ENCODE results near the gene TRABD2B.

TRABD2B gene

GRCh38 chr1:47990286-47990685 lies 6.9 kb downstream of the TRABD2B start:
- Histone ChIP-seq H3K4me1 (ENCODE audit: control insufficient read depth, insufficient read depth, low read length) (peaks cover 8% of the 10 kb centered on the region), H3K9me3 (ENCODE audit: control insufficient read depth, insufficient read depth, low read depth, low read length) (no peaks in the 10 kb centered on the region), H3K4me3 (ENCODE audit: low read depth, low read length) (no peak overlapping the region), H3K36me3 (ENCODE audit: control insufficient read depth in 2 of 2, insufficient read depth in 1 of 2, low read length in 2 of 2) (peaks cover 0 to 11% of the 10 kb centered on the region in 2 experiments; a peak in 1 of 3 replicates), H3K27ac (ENCODE audit: extremely low read depth, low read depth, low read length) (no peak overlapping the region)
- no peak for TF ChIP-seq ZNF600 (tag by site-specific recombination; IDR thresholded peaks at IDR 0.05)
- no peak for TF ChIP-seq ZNF792 (tag by site-specific recombination; IDR thresholded peaks at IDR 0.05)
- no peak for TF ChIP-seq ZNF239 (tag by site-specific recombination; IDR thresholded peaks at IDR 0.05)
- no peak for TF ChIP-seq ZNF837 (tag by site-specific recombination; IDR thresholded peaks at IDR 0.05)
- TF ChIP-seq GLI4 (tag by site-specific recombination; IDR thresholded peaks at IDR 0.05), result no peak
- TF ChIP-seq KLF8 (tag by site-specific recombination; IDR thresholded peaks at IDR 0.05), result no peak
- TF ChIP-seq ZNF433 (tag by site-specific recombination; IDR thresholded peaks at IDR 0.05; ENCODE audit: low read depth), result no peak
- TF ChIP-seq PRDM4 (tag by site-specific recombination; IDR thresholded peaks at IDR 0.05), result no peak
- no peak for TF ChIP-seq PRDM2 (tag by site-specific recombination; IDR thresholded peaks at IDR 0.05; ENCODE audit: borderline replicate concordance)
- no peak for TF ChIP-seq ZBTB6 (tag by site-specific recombination; IDR thresholded peaks at IDR 0.05)
- TF ChIP-seq ZNF670 (tag by site-specific recombination; IDR thresholded peaks at IDR 0.05; ENCODE audit: low read depth), result no peak
- TF ChIP-seq SP7 (tag by site-specific recombination; IDR thresholded peaks at IDR 0.05), result no peak
- TF ChIP-seq ZSCAN4 (tag by site-specific recombination; IDR thresholded peaks at IDR 0.05), result no peak
- no peak for TF ChIP-seq MZF1 (tag by site-specific recombination; IDR thresholded peaks at IDR 0.05; ENCODE audit: borderline replicate concordance)
- POLR2A ChIA-PET, result interaction anchor here (1.2 kb wide), 1 partner anchor 73 kb away, joined by 3 read pairs; no protein-coding TSS in a partner anchor
- CTCF ChIA-PET, result interaction anchor here (0.6 to 1.7 kb wide), 2 partner anchors 71 to 102 kb away, joined by 4 to 9 read pairs; no protein-coding TSS in a partner anchor

GRCh38 chr1:47987601-47988000 lies 9.6 kb downstream of the TRABD2B start:
- Histone ChIP-seq H3K4me1 (ENCODE audit: control insufficient read depth, insufficient read depth, low read length) (peaks cover 3% of the 10 kb centered on the region), H3K36me3 (ENCODE audit: control insufficient read depth in 2 of 2, insufficient read depth in 1 of 2, low read length in 2 of 2) (no peaks in the 10 kb centered on the region), H3K9me3 (ENCODE audit: control insufficient read depth, insufficient read depth, low read depth, low read length) (no peaks in the 10 kb centered on the region), H3K4me3 (ENCODE audit: low read depth, low read length) (no peak overlapping the region), H3K27ac (ENCODE audit: extremely low read depth, low read depth, low read length) (no peak overlapping the region)
- POLR2A ChIA-PET, result no interaction called here
- TF ChIP-seq ZIC2 (tag by site-specific recombination; IDR thresholded peaks at IDR 0.05) (peak; percentile 71), GLI4 (tag by site-specific recombination; IDR thresholded peaks at IDR 0.05) (no peak)
- CTCF ChIA-PET, result interaction anchor here (0.7 to 3.0 kb wide), 2 partner anchors 10 to 89 kb away, joined by 3 to 9 read pairs; partner anchors contain the start of gene TRABD2B
